Ramos (cell line): Measurements from ENCODE around the gene LMOD2.

Source experiments
- in situ Hi-C: fragments of 300-500 bp; cut with MboI; formaldehyde crosslinking; loops from one replicate; pipeline ENCODE4 v1.14.3; 2022; ENCODE audit warnings: low sequenced_read_pairs; ENCODE audit not compliant: unreplicated experiment

The LMOD2 gene

GRCh38 chr7:123666492-123666891 is 10.8 kb downstream of the LMOD2 start:
- in situ Hi-C loops = no loop called here

- in situ Hi-C loops = no loop called here
Observed at GRCh38 chr7:123669485-123669884, 13.8 kb downstream of the LMOD2 start.

GRCh38 chr7:123673137-123673732 is 17.6 kb downstream of the LMOD2 start:
- in situ Hi-C loops = loop anchor here (10.0 kb wide), 1 partner anchor 192 kb away; no protein-coding TSS in a partner anchor

- in situ Hi-C loops = loop anchor here (10.0 kb wide), 1 partner anchor 191 kb away; no protein-coding TSS in a partner anchor
Observed at GRCh38 chr7:123673752-123674398, 18.2 kb downstream of the LMOD2 start.

GRCh38 chr7:123674399-123675180 is 18.9 kb downstream of the LMOD2 start:
- in situ Hi-C loops = loop anchor here (10.0 kb wide), 1 partner anchor 190 kb away; no protein-coding TSS in a partner anchor

GRCh38 chr7:123675181-123675473 is 19.5 kb downstream of the LMOD2 start:
- in situ Hi-C loops = loop anchor here (10.0 kb wide), 1 partner anchor 190 kb away; no protein-coding TSS in a partner anchor

GRCh38 chr7:123677061-123677715 is 21.5 kb downstream of the LMOD2 start:
- in situ Hi-C loops = loop anchor here (10.0 kb wide), 1 partner anchor 188 kb away; no protein-coding TSS in a partner anchor

- in situ Hi-C loops = loop anchor here (10.0 kb wide), 1 partner anchor 185 kb away; no protein-coding TSS in a partner anchor
Observed at GRCh38 chr7:123679614-123680013, 23.9 kb downstream of the LMOD2 start.

GRCh38 chr7:123680580-123680979 is 24.9 kb downstream of the LMOD2 start:
- in situ Hi-C loops = no loop called here

- in situ Hi-C loops = no loop called here
Observed at GRCh38 chr7:123681561-123681960, 25.9 kb downstream of the LMOD2 start.

- in situ Hi-C loops = no loop called here
Observed at GRCh38 chr7:123682690-123683089, 27.0 kb downstream of the LMOD2 start.

GRCh38 chr7:123687161-123687560 is 31.5 kb downstream of the LMOD2 start:
- in situ Hi-C loops = no loop called here

- in situ Hi-C loops = no loop called here
Observed at GRCh38 chr7:123687727-123688126, 32.1 kb downstream of the LMOD2 start.

GRCh38 chr7:123689250-123689649 is 33.6 kb downstream of the LMOD2 start:
- in situ Hi-C loops = no loop called here

- in situ Hi-C loops = no loop called here
Observed at GRCh38 chr7:123690550-123690949, 34.9 kb downstream of the LMOD2 start.

GRCh38 chr7:123692471-123692877 is 36.8 kb downstream of the LMOD2 start:
- in situ Hi-C loops = no loop called here

- in situ Hi-C loops = no loop called here
Observed at GRCh38 chr7:123695944-123696677, 40.4 kb downstream of the LMOD2 start.

GRCh38 chr7:123705211-123705901 is 49.7 kb downstream of the LMOD2 start:
- in situ Hi-C loops = no loop called here

- in situ Hi-C loops = no loop called here
Observed at GRCh38 chr7:123709525-123709924, 53.9 kb downstream of the LMOD2 start.
